ENCODE measurements around the gene HTR3C. TPM values are rescaled to one million over a fixed set of nuclear protein-coding genes. Genes with fewer than 3 reads are reported as not detected.
"Not testable (repeated sequence)": the region's sequence is repeated elsewhere in the genome, so short reads cannot be mapped to it uniquely, and the experiment has no call there.

The HTR3C gene
- not detected for total RNA-seq

- no peak within 1 kb of the TSS for H3K27ac ChIP-seq
- no peaks in the 10 kb centered on the region for H3K4me1 ChIP-seq (ENCODE audit: control insufficient read depth in 1 of 2, low read depth in 2 of 2)
- DNase-seq (ENCODE audit: low spot score) (no peak), ATAC-seq (ENCODE audit: insufficient number of reproducible peaks, low FRiP score, low read depth) (no peak)
- TF ChIP-seq CTCF (IDR thresholded peaks at IDR 0.05) = no peak
- no peaks in the 10 kb centered on the region for H3K9me3 ChIP-seq
- no peaks in the 10 kb centered on the region for H3K27me3 ChIP-seq (replicated peaks; ENCODE audit: insufficient read depth)
- no peak within 1 kb of the TSS for H3K4me3 ChIP-seq
- no peaks in the 10 kb centered on the region for H3K36me3 ChIP-seq
Measured at GRCh38 chr3:184052767-184053166, at the start of gene HTR3C. Gene HTR3C, plus strand, starts transcription at chr3:184053047. Its CDS starts 34 bp downstream, at chr3:184053081.

- no peak for DNase-seq (ENCODE audit: low spot score)
- peaks cover 12 to 22% of the 10 kb centered on the region in 2 donors for H3K4me1 ChIP-seq (ENCODE audit: control insufficient read depth in 1 of 2, low read depth in 2 of 2)
- ATAC-seq (ENCODE audit: insufficient number of reproducible peaks, low FRiP score, low read depth) = no peak
- H3K4me3 ChIP-seq = no peak overlapping the region
- H3K27ac ChIP-seq = peak overlapping the region in 1 of 2 donors; percentile 61
- H3K27me3 ChIP-seq (replicated peaks; ENCODE audit: insufficient read depth) = no peaks in the 10 kb centered on the region
- H3K36me3 ChIP-seq = peaks cover 3% of the 10 kb centered on the region
- TF ChIP-seq CTCF (IDR thresholded peaks at IDR 0.05) = no peak
- no peaks in the 10 kb centered on the region for H3K9me3 ChIP-seq
Measured at GRCh38 chr3:184003187-184003967, 49.5 kb upstream of the HTR3C start.

- ATAC-seq (ENCODE audit: insufficient number of reproducible peaks, low FRiP score, low read depth) (no peak), DNase-seq (ENCODE audit: low spot score) (no peak)
- no peak for TF ChIP-seq CTCF (IDR thresholded peaks at IDR 0.05)
- H3K27me3 ChIP-seq (replicated peaks; ENCODE audit: insufficient read depth) = no peaks in the 10 kb centered on the region
- no peak overlapping the region for H3K4me3 ChIP-seq
- peak overlapping the region in 1 of 2 donors; percentile 61 for H3K27ac ChIP-seq
- peaks cover 12 to 22% of the 10 kb centered on the region in 2 donors for H3K4me1 ChIP-seq (ENCODE audit: control insufficient read depth in 1 of 2, low read depth in 2 of 2)
- H3K9me3 ChIP-seq = no peaks in the 10 kb centered on the region
- peaks cover 10% of the 10 kb centered on the region for H3K36me3 ChIP-seq
Measured at GRCh38 chr3:184004476-184004875, 48.4 kb upstream of the HTR3C start.

GRCh38 chr3:184005941-184006507 lies 46.8 kb upstream of the HTR3C start:
- Histone ChIP-seq H3K36me3 (peaks cover 10% of the 10 kb centered on the region), H3K4me1 (ENCODE audit: control insufficient read depth in 1 of 2, low read depth in 2 of 2) (peaks cover 12 to 22% of the 10 kb centered on the region in 2 donors), H3K4me3 (peak overlapping the region; percentile 46), H3K9me3 (no peaks in the 10 kb centered on the region), H3K27ac (peak overlapping the region in 1 of 2 donors; percentile 3), H3K27me3 (replicated peaks; ENCODE audit: insufficient read depth) (no peaks in the 10 kb centered on the region)
- no peak for ATAC-seq (ENCODE audit: insufficient number of reproducible peaks, low FRiP score, low read depth)
- no peak for TF ChIP-seq CTCF (IDR thresholded peaks at IDR 0.05)
- no peak for DNase-seq (ENCODE audit: low spot score)

GRCh38 chr3:184007143-184007813 lies 45.6 kb upstream of the HTR3C start:
- H3K4me1 ChIP-seq (ENCODE audit: control insufficient read depth in 1 of 2, low read depth in 2 of 2) = peaks cover 12 to 22% of the 10 kb centered on the region in 2 donors
- H3K36me3 ChIP-seq; H3K27me3 ChIP-seq (replicated peaks; ENCODE audit: insufficient read depth); H3K27ac ChIP-seq; ATAC-seq (ENCODE audit: insufficient number of reproducible peaks, low FRiP score, low read depth); DNase-seq (ENCODE audit: low spot score); H3K4me3 ChIP-seq; H3K9me3 ChIP-seq: not testable (repeated sequence)

All from thoracic aorta (tissue), 2 donors.